SHP77 (cell line): ENCODE measurements around the gene SPATS2L.

Source experiments
- DNase-seq, 2 experiments: peaks; one replicate each; lab custom pipeline; 2025; lab: John Stamatoyannopoulos, UW

Gene SPATS2L

DNA sequence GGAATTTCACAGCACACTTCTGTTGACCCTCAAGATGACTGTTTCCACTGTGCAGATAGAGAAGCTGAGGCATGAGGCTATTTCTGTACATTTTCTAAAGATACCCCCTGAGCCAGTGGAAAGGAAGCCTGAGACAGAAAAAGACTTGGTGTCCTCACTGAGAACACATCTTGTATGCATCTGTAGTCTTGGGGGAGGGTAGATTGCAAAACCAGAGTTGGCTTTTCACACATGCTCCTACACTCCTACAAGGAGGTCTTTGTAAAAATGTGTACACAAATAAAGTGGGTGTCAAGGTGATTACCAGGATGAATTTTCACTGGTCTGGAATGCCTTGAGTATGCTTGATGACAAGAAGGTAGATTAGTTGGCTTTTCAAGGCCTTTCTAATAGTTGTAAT lies 105.3 kb downstream of the SPATS2L start:
- DNase-seq = no peak

DNA sequence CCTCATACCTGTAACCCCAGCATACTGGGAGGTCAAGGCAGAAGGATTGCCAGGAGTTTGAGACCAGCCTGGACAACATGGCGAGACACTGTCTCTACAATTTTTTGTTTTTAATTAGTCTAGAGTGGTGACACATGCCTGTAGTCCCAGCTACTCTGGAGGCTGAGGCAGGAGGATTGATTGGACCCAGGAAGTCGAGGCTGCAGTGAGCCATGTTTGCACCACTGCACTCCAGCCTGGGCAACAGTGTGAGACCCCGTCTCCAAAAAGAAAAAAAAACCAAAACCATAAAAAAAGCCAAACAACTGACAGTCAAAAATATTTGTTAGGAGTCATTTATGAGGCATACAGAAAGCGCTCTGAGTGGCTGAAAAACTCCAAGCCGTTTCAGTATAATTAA lies 107.9 kb downstream of the SPATS2L start:
- DNase-seq = no peak

DNA sequence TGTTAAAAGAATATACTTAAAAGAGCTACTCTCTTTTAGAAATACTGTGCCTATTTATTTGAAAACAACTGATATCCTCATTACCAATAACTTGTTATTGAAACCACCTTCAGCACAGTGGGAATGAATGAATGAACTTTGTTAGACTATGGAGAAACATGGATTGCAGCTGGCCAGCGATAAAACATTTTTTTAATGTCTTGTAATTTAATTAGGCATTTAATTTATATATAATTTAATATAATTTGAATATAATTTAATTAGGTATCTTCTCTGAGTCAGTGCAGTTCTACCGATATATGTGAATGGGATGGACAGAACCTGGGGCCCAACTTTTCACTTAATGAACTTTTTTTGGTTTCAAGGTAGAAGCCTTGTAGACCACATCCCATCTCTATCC lies 109.0 kb downstream of the SPATS2L start:
- no peak for DNase-seq

DNA sequence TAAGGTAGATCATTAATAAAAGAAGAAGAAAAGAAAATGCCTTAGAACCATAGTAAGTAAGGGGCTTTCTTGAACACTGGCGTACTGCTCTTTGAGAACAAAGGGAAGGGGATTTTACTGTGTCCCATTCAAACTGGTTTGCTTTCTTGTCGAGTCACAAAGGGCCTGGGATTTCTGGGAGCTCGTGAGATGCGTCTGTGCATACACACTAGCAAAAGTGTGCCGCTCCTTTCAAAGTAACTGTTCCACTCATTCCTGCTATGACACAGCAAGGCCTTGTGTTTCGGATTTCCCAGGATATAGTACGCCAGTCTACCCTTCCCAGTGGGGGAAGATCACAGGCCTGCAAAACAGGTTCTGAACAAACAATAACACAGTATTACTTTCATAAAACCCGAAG lies 110.4 kb downstream of the SPATS2L start:
- no peak for DNase-seq

DNA sequence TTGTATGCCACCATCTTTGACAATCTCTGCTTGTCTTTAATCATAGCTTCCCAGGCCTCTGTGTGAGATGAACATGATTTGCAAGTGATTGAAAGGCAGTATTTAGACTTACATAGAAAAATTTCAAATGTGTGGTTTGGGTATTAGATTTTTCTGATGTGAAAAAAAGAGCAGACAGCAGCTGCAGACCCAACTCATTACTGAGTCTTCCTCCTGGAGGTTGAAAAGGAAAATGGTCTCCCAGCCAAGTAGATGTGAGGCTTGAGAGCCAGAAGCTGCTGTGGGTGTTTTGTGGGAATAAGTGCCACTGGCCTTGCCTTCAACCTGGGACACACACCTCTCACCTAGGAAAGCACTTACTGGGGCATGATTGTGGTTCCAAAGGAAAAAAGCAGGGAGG lies 110.9 kb downstream of the SPATS2L start:
- no peak for DNase-seq

DNA sequence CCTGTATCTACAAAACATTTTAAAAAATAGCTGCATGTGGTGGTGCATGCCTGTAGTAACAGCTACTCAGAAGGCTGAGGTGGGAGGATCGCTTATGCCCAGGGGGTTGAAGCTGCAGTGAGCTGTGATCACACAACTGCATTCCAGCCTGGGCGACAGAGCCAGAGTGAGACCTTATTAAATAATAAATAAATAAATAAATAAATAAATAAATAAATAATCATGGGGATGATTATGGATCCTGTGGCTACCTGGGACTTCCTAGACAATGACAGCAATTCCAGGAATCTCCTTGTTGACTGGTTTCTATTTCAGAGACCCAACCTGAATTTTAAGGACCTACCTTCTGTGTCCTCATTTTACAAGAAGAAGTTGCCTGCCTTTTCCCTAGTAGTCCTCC lies 111.9 kb downstream of the SPATS2L start:
- DNase-seq = no peak

DNA sequence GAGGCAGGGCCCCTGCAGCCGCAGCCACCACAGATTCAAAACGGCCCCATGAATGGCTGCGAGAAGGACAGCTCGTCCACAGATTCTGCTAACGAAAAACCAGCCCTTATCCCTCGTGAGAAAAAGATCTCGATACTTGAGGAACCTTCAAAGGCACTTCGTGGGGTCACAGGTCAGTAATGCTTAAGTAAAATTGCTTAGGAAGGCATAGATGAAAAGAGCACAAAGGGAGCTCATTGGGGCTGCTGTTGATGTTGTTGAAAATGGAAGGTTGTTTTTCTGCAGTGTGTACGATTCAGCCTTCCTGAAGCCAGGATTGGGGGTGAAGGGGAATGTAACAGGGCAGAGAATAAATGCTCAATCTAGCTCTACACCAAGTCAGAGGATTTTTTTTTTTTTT lies 112.8 kb downstream of the SPATS2L start:
- DNase-seq = no peak

DNA sequence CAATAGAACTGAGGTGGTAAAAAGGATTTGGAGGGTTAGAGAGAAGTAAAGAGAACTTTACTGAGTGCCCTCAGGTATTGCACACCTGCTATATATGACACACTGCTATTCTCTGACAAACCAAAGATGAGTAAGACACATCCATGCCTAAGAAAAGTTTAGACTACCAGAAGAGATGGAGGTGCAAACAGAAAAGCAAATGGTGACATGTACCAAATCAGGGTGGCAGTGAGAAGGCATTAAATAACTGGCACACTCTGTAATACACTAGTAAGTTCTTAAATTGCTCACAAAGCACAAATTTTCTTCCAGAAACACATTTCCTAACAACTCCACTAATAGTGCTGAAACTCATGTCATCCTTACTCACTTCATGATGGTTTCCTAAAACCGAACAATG lies 114.8 kb downstream of the SPATS2L start:
- no peak for DNase-seq

DNA sequence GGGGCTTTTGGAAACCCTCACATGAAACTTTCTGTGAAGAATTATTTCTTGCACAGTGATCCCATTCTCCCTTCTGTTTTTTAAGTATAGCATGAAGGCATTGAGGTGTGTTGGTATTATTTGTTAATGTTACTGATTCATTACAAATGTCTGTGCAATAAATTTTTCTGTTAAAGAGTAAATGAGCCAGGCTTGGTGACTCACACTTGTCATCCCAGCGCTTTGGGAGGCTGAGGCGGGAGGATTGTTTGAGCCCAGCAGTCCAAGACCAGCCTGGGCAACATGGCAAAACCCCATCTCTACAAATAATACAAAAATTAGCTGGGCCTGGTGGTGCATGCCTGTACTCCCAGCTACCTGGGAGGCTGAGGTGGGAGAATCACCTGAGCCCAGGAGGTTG lies 115.6 kb downstream of the SPATS2L start:
- DNase-seq = no peak

DNA sequence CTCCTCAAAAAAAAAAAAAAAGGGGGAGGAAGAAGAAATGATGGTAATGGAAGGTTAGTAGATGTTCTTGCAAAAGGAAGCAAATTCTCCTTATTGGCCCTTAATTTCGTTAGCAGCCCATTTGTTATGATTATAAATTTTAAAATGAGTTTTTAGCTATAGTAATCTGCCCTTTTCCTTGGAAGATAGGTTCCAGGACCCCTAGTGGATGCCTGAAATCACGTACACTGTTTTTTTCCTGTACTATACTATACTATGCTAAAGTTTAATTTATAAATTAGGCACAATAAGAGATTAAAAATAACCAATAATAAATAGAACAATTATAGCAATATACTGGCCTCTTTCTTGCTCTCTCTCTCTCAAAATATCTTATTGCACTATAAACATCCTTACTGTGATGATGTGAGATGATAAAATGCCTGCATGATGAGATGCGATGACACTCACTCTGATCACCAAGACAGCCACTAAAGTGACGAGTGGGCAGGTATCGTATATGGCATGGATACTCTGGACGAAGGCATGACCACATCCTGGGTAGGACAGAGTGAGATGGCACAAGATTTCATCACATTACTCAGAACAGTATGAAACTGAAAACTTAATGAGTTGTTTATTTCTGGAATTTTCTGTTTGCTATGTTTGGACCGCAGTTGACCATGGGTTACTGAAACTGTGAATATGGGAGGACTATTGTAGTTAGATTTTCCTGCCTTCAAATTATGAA lies 116.2 kb downstream of the SPATS2L start:
- DNase-seq = no peak

DNA sequence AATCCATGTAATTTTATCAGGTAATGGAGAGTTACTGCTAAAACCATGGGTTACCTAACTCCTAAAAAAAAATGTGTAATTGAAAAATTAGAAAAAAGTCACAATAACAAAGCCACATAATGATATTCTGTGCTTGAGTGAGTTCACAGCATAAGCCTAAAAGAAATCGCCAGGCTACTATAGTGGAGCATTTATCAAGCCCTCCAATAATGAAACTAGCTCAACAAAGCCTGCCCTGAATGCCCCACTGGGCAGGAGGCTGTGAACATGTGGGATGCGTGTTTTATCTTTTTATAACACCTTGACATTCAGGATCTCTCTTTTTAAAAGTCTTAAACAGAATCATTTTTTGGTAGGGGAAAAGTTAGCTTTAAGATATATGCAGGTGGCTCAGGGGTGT lies 117.0 kb downstream of the SPATS2L start:
- no peak for DNase-seq

DNA sequence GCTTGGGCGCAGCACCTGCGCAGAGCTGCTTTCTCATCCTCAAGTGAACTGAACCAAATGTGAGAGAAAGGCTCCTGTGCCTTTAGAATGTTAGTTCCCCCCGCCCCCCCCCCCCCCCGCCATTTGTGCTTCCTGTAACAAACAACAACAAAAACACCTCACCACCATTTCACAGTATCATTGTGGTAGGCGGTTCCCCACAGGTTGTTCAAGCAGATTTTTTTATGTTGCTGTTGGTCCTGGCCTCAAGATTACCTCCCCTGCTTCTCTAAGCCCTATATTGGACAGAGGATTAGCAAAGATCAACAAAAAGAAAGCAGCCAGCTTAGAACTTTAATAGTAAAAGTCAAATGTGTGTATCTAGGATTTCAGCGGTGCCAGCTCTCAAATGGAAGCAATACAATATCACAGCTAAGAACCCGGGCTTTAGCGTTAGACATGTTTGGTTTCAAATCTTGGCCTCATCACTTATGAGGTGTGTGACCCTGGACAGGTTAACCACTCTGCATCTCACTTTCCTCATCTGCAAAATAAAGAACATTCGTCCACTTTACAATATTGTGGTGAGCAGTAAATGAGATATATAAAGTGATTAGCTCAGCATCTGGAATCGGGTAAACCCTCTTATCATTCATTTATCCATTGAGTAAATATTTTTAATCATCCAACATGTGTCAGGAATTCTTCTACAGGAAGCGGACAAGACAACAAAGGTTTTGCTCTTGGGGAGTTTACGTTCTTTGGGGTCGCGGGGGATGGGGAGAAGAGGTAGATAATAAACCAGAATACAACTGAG lies 118.7 kb downstream of the SPATS2L start:
- no peak for DNase-seq

DNA sequence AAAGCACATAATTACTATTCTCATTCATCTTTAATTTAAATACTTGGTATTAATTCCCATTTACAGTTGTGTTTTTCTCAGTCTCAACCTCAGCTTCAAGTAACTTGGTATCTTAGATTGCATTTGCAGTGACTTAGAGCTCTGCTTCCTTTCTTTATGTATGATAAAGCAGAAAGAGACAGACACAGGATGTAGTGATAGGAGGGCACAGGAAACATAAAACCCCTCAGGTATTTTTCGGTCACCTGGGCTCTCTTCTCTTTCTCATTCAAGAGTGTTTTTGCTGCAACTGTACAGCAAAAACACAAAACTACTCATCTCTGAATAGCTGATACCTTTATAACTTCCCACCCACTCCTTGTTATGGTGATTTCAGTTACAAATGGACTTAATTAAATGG lies 120.3 kb downstream of the SPATS2L start:
- no peak for DNase-seq

DNA sequence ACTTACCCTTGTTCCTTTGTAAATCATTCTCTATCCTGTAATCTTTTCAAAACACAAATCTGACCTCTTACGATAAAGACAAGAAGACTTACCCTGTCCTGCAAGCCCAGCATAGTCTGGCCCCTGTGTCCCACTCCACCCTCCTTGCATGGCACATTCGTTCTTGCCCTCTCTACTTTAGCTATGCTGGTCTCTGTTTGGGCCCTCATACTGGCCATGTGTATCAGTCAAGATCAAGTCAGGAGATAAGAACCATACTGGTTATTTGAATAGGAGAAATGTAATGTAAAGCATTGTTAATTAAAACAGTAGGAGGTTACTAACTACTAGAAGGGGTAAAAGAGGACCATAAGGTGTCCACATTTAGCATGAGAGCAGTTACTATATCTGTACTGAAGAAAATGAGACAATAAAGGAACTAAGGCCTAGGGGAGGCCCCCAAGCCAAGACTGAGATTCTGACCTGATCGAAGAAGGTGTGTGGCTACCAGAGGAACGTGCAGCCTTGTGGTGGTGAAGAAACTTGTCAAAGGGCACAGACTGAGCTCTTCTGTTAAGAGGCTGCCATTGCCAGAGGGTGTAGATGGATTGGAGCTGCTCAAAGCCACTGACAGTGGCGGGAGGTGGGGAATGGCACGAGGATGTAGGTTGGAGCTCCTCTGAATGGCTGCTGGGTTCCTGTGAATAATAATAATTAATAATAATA lies 122.6 kb downstream of the SPATS2L start:
- DNase-seq = no peak

DNA sequence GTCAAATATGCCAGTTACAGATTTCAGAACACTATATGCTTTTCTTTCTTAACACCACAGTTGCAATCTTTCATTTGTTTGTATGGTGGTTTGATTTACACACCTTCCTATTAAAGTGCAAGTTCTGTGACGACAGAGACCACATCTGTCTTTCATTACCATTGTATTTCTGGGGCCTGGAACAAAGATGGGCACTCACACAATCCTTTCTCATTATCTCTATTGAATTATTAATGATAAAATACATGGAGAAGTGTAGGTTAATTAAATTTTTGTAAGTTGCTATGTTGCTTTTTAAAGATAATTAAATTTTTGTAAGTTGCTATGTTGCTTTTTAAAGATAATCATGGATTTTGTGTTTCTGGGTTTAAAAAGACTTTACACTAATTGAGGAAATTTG lies 123.5 kb downstream of the SPATS2L start:
- no peak for DNase-seq

DNA sequence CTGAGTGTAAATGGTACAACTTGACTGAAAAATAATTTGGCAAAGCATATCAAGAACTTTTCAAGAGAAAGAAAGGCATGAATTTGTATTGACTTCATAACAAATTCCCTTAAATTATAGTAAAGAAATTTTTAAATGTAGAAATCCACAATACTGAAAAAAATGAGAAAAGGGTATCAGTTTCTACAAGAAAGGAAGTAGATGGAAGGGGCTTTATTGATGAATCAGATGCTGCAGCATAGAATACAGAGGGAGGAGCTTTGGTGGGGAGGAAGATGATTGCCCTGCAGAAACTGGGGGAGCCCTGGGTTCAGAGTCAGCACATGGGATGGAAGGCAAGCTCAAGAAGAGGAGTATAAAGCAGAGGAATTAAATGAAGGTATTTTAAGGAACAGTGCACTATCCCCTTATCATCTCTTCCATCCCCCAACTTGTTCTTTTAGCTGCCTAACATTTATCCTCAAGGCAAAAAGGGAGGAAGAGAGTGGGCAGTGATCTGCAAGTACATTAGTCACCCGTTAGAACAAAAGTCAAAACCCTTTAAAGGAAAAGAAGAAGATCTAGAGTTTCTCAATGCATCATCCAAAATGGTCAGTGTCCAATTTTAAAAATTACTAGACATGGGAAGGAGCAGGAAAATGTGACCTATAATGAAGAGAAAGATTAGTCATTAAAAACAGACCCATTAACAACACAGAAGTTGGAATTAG lies 125.7 kb downstream of the SPATS2L start:
- no peak for DNase-seq

DNA sequence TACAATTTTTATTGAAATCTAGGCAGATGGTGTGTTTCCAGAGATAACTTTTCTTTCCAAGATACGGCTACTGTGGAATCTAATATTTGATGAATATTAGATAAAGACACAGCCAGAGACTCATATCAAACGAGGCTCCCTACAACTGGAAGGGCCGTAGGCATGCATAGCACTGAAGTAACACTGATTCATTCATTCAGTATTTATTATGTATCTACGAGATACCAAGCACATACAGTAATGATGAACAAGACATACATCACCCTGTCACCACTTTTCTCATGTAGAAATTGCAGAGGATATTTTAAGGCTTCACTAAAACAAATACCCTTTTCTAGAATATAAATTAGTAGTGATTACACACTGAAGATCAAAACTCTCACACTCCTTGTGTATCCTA lies 128.9 kb downstream of the SPATS2L start:
- no peak for DNase-seq

DNA sequence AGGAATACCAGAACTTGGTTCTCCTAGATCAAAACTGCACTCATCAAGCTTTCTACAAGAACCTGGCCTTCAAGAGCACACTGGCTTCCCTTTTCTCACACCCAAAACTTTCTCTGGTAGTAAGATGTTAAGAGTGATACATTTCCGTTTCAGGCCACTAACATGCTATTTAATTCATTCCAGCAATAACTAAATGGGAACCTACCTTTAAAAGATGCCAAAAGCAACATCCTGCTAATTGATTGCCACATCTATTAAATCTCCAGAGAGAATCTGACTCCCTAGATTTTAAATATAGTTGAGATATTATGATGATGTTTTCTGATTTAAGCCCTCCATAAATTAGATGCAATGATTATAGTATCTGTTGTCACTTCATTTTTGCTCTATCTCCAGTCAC lies 131.8 kb downstream of the SPATS2L start:
- DNase-seq = no peak

DNA sequence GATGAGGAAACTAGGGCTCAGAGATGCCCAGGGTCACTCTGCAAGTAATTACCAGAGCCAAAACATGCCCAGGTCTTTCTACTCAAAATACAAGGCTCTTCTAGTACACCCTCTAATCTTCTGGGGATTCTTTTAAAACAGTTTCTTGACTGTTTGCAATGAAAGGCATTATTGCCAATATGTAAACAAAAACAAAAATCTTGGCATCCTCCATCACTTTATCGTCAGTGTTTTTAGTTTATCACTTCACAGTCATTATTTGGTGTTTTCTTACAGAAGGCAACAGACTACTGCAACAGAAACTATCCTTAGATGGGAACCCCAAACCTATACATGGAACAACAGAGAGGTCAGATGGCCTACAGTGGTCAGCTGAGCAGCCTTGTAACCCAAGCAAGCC lies 132.4 kb downstream of the SPATS2L start:
- DNase-seq = no peak

DNA sequence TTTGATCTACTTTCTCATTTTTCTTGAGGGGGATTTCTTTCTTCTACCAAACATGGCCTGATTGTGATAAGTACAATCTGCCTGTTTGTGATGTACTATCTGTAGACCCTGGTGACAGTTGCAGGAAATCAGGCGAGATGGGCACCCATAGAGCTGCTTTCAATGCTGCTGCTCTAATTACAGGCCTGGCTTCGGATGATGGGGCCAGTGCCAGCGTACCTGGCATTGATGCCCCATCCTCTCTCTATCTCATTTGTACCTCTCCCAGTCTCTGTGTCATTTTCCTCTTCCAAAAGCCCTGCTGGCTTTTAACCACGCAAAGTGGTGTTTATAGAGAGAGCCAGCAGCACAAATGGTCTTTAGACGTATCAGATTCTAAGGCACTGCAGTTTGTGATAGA lies 133.5 kb downstream of the SPATS2L start:
- DNase-seq = no peak

DNA sequence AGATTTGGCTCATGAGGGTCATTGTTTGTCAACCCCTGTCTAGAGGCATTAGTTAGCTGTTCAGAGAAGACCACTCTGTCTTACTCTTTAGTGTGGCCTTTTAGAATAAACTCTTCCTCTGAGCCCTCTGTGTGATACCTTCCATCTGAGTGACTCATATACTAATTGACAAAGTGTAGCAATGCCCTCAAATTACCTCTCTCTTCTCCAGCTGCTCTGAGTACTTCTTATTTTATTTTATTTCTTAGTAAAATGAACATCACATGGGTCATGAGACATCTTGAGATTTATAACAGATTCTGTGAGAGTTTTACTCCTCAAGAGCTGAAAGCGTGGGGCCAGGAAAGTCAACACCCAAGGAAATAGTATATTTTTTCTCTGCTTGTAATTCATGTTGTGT lies 136.0 kb downstream of the SPATS2L start:
- DNase-seq = no peak

DNA sequence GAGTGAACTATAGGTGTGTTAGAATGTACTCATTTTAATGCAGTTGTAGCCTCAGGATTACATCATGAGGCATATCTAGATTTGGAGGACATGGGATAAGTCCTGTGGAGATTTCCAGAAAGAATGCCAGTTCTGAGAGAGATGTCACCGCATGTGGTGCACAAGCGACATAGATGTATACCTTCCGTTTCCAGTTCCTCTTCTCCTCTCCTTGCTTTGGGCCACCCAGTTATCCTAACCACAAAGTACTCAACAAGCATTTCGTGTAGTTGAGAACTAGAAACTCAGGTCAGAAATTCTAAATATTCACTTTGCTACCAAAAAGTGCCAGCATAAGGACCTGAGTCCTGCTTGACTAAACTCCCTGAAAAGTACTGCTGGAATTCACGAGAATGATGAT lies 136.9 kb downstream of the SPATS2L start:
- DNase-seq = no peak

DNA sequence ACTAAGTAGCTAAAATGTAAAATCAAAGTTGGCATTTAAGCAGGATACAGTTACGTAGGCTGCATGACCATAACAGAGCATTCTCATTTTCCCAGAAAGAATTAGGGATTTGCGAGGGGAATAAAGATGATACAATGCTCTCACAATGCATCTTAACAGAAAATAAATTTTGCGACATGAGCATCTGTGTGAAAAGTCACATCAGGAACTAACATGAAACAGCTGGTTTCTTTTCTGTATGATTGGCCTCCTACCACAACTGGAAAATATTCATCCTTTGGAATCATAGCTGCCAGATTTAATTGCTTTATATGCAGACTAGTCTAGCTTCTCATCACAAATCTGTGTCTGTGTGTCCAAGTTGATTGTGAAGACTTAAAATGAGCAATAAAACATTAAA lies 137.4 kb downstream of the SPATS2L start:
- DNase-seq = no peak
